UCSD-AML1 (cell line): ENCODE data around the gene TDP2.
"Not testable (repeated sequence)": the region's sequence is repeated elsewhere in the genome, so short reads cannot be mapped to it uniquely, and the experiment has no call there.

Source experiments
- DNase-seq: peaks from one replicate; lab custom pipeline; 2025; ENCODE audit not compliant: unreplicated experiment; lab: John Stamatoyannopoulos, UW

TDP2 gene

DNA sequence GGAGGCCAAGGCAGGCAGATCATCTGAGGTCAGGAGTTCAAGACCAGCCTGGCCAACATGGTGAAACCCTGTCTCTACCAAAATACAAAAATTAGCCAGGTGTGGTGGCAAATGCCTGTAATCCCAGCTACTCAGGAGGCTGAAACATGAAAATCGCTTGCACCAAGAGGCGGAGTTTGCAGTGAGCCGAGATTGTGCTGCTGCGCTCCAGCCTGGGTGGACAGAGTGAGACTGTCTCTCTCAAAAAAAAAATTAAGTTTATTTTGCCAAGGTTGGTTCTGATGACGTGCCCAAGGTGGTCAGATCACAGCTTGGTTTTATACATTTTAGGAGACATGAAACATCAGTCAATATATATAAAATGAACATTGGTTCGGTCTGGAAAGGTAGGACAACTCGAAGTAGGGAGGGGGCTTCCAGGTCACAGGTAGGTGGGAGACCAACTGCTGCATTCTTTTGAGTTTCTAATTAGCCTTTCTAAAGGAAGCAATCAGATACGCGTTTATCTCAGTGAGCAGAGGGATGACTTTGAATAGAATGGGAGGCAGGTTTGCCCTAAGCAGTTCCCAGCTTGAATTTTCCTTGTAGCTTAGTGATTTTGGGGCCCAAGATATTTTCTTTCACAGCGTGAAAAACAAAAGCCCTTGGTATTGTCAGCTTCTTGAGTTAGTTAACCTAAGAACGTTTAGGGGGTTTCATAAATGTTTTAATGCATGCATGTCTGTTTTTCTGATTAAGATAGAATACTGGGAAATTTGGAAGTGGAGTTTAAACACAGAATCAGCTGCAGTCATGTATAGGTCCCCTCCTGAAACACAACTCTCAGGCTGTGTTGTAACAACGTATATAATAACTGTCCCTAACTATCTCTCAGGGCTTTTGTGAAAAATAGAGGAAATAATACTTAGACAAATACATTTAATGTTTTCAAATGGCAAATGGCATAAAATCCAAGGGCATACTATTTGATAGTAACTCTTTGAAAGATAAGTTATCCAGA lies 16.9 kb upstream of the TDP2 start:
- no peak for DNase-seq

DNA sequence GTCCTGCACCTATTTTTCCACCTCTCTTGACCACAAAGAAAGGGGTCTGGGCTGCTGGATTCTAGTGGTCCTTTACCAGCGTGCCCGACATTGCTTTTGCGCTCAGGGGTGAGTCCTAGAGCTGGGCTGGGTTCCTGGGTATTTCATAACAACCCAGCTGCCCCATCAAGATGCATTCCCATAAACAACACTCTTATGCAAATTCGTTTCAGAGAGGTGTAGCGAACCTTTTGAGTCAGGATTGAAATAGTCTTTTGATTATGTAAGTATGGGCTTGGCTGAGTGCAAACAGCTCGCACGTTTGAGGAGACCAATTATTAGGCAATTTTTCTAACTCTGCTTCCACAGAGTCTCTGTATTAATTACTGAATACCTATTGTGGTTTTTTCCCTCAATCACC lies 13.9 kb upstream of the TDP2 start:
- DNase-seq, result no peak

DNA sequence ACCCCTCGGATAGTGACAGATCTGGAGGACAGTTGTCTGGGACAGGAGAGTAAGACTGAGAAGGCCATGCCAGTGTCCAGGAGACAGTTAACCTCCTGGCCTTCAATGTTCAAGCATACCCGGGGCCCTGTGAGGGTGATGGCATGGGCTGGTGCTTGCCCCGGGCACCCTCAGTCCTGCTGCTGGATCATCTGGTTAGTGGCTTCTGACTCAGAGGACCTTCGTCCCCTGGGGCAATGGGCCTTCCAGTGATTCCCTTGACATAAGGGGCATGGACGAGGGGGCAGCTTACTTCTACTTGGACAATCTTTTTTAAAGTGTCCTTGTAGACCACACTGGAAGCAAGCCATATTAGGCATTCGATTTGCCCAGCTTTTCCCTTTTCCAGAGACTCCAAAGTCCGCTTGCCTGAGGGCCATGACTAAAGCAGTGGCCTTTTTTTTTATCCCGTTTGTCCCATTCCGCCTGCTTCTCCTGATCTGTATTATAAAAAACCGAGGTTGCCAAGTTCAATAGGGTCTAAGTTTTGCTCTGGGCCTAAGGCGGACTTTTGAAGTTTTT lies 12.2 kb upstream of the TDP2 start:
- DNase-seq, result not testable (repeated sequence)

DNA sequence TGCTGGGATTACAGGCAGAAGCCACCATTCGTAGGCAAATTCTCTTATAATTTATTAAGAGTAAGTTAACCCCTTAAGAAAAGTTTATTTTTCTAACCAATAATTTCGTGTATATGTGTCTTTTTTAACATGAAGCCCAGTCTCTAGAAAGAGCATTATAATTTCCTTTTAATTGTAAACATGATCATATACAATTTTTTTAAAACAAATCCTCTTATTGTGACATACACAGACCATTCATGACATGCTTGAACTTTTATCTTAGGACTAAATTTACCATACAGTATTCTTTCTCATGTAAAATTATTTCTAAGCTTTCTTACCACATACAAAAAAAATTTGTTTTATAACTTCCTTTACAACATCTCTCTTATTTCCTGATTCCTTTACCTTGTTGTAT lies 6.9 kb upstream of the TDP2 start:
- no peak for DNase-seq

DNA sequence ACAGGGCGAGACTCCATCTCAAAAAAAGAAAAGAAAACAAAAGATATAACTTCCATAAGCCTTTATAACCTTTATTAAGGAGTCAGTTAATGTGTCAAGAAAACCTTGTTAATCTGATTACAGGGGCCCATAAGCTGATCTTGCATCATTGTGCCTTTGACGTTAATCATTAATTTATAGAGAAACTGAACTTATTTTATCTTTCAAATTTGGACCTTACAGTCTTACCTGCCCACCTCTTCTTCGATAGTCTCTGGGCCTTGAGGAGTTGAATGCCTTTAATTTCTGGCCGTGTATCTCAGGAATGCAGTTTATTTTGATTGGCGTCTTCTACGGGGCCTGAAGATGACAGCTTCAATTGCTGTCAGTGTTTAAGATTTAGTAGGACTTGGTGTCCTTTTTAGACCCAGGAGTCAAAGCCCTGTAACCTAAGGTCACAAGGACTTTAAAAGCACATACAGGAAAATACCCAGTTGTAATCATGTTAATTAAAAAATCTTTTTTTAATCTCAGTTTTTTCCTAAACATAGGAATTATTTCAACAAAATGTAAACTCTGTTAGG lies 6.0 kb upstream of the TDP2 start:
- DNase-seq, result no peak

DNA sequence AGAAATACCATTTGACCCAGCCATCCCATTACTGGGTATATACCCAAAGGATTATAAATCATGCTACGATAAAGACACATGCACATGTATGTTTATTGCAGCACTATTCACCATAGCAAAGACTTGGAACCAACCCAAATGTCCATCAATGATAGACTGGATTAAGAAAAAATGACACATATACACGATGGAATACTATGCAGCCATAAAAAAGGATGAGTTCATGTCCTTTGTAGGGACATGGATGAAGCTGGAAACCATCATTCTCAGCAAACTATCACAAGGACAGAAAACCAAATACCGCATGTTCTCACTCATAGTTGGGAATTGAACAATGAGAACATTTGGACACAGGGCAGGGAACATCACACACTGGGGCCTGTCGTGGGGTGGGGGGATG lies 4.4 kb upstream of the TDP2 start:
- not testable (repeated sequence) for DNase-seq

DNA sequence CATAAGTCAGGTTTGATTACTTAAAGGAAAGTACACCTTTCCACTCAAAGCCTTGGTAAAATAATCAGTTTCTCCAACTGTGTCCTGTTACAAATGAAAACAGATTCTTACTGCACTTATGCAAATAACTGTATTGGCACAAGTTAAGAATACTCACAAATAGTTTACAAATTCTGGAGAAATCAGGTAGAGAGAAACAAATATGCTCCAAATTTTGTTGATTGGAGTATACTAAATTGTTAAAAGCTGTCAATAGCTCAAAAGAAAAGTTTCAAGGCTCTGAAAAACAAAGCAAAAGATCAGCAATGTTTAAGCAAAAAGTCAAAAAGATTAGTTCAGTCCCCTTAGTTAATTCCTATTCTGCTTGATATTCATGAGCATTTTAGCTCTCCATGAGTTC lies 3.8 kb upstream of the TDP2 start:
- not testable (repeated sequence) for DNase-seq

DNA sequence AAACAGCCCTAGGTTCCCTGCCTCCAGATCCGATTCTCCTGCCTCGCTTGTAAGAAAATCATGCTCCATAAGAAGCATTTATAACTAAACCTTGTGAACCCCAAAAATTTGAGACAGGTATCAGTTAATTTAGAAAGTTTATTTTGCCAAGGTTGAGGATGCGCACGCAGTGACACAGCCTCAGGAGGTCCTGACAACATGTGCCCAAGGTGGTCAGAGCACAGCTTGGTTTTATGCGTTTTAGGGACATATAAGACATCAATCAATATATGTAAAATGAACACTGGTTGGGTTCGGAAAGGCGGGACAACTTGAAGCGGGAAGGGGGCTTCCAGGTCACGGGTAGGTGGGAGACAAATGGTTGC lies 2.3 kb upstream of the TDP2 start:
- DNase-seq, result no peak

DNA sequence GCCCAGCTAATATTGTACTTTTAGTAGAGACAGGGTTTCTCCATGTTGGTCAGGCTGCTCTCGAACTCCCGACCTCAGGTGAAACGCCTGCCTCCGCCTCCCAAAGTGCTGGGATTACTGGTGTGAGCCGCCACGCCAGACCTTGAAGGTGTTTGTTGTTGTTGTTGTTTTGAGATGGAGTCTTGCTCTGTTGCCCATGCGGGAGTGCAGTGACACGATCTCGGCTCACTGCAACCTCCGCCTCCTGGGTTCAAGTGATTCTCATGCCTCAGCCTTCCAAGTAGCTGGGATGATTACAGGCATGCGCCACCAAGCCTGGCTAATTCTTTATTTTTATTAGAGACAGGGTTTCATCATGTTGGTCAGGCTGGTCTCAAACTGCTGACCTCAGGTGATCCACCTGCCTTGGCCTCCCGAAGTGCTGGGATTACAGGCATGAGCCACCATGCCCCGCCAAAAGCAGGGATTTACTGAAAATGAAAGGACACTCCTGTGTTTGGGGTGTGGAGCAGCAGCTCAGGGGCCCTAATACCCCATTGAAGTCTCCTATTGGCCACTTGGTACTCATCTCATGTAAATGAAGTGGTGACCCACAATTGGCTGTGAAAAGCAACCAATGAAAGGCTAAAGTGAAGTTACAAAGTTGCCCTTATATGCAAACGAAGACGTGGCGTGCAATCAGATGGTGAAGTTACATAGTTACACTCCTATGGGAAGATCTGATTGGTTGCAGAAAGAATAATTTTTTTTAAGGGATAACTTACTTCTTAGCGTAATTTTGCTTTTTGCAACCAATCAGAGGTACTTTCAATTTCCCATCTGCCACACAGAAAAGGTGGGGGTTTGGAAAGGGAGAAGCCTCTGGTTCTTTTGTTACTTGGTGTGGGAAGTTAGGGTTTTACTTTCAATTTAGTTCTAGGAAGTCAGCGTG lies 1.6 kb upstream of the TDP2 start:
- DNase-seq, result not testable (repeated sequence)

DNA sequence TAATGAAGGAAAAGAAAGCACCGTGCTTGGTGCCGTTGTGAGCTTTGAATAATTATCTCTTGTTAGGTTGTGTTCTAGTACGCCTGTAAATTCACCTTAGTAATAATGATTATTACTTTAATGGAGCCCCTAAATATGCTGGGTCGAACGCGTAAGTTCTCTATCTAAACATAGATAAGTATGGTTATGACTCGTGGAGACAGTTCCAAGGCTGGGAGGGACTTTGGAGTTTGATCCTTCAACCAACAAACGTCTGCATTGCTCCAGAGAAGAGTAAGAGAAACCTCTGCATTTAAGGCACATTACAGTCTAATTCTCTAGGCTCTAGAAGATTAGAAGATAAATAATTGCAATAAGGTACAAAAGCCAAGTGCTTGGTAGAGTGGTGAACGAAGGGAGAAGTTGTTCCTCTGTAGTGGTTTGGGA lies 692 bp upstream of the TDP2 start:
- DNase-seq, result no peak

DNA sequence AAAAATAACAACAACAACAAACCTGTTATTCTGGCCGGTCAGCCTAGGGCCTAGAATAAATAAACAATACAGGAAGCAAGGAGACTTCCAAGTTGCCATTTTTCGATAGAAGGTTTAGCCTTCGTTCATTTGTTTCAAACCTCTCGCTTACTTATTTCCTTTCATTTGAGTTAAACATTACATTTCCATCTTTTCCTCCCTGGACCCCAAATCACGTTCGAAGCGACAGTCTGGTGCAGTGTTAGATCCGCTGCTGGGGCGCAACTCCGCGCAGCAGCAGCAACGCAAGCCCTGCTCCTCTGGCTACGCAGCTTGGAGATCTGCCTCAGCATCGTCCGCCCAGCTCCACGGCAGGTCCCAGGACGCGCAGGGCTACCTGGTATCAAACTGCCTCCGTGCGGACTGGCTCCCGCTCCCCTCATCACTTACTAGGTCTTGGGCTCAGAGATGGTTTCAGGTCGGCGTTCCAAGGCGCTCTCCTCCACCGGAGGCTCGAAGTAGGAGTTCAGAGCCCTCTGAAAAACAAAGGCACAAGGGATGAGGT lies 530 bp downstream of the TDP2 start:
- DNase-seq, result no peak

DNA sequence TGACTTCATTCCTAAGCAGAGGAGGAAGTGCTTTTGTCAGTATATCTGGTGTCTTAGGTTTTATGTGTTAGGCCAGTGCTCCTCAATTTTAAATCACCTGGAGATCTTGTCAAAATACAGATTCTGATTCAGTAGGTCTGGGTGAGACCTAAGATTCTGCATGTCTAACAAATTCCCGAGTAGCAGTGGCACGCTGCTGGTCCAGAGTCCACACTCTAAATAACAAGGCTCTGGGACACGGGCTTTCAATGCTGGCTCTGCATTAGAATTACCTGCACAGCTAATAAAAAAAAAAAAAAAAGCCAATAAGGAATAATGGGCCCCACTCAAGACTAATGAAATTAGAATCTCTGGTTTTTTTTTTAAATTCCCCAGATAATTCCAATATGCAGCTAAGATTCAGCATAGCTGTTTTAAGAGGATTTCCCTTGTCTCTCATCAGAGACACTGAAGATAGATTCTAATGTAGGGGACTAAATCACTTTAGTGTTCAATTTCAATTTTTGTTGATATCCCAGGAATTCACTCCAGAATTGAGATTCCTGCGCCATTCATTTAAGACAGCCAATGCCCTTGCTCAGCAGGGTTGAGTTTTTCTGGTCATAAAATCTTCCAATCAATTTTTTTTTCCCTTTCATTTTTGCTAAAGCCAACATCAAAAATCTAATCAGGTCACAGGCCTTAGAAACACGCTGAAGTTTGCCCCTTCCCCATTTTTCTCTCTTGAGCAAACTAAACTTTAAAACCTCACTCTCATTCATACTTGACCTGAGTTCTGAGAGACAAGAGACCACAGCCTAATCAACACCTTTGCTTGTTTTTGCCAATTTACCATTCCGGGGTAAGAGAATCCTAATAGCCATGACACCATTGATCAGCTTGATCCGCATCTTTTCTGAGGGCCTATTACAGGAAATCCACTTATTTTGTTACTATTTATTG lies 2.4 kb downstream of the TDP2 start:
- no peak for DNase-seq

DNA sequence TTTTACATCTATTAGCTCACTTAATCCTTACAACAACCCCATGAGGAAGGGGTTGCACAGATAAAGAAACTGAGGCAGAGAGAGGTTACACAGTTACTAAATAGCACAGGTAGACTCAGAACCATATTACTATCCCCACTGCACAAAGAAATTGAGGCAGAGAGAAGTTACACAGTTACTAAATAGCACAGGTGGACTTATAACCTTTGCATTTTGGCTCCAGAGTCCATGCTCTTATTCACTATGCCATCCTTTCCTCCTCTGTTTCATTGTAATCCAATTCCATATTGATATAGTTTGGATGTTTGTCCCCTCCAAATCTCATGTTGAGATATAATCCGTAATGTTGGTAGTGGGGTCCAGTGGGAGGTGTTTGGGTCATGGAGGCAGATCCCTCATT lies 3.5 kb downstream of the TDP2 start:
- DNase-seq, result no peak

DNA sequence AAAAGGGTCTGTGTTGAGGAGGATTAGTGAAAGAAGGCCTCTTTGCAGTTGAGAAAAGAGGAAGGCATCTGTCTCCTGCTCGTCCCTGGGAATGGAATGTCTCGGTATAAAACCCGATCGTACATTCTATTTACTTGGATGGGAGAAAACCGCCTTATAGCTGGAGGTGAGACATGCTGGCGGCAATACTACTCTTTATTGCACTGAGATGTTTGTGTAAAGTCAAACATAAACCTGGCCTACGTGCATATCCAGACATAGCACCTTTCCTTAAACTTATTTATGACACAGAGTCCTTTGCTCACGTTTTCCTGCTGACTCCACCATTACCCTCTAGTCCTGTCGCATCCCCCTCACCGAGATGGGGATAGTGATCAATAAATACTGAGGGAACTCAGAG lies 4.5 kb downstream of the TDP2 start:
- no peak for DNase-seq

DNA sequence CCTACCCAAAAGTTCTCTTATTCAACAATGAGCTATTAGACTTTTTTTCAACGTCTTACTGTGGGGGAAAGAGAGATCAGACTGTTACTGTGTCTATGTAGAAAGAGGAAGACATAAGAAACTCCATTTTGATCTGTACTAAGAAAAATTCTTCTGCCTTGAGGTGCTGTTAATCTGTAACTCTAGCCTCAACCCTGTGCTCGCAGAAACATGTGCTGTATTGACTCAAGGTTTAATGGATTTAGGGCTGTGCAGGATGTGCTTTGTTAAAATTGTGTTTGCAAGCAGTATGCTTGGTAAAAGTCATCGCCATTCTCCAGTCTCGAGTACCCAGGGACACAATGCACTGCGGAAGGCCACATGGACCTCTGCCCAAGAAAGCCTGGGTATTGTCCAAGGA lies 4.9 kb downstream of the TDP2 start:
- DNase-seq, result not testable (repeated sequence)

DNA sequence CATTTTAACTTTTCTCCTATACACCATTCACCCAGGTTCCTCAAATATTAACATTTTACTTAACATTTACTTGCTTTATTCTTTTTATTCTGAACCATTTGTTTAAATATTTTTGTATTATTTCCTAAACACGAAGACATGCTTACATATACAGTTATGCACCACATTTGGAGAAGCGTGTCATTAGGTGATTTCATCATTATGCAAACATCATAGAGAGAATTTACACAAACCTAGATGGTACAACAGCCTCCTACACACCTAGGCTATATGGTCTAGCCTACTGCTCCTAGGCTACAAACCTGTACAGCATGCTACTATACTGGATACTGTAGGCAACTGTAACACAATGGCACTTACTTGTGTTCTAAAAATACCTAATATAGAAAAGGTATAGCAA lies 6.6 kb downstream of the TDP2 start:
- DNase-seq, result no peak

DNA sequence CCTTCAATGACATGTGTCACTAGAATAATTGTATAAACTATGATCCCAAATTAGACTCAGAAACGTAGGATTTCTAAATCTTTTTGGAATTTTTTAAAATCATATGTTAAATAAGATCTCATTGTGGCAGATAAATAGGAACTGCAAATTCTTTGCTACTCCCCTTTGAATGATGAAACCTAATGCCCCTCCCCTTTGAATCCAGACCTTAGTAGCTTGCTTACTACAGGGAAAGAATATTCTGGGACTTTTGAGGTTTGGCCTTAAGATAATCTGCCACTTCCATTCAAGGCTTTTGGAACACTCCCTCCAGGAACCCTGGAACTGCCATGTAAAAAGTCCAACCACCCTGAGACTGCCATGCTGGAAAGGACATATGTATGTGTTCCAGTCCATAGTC lies 7.1 kb downstream of the TDP2 start:
- DNase-seq, result no peak

DNA sequence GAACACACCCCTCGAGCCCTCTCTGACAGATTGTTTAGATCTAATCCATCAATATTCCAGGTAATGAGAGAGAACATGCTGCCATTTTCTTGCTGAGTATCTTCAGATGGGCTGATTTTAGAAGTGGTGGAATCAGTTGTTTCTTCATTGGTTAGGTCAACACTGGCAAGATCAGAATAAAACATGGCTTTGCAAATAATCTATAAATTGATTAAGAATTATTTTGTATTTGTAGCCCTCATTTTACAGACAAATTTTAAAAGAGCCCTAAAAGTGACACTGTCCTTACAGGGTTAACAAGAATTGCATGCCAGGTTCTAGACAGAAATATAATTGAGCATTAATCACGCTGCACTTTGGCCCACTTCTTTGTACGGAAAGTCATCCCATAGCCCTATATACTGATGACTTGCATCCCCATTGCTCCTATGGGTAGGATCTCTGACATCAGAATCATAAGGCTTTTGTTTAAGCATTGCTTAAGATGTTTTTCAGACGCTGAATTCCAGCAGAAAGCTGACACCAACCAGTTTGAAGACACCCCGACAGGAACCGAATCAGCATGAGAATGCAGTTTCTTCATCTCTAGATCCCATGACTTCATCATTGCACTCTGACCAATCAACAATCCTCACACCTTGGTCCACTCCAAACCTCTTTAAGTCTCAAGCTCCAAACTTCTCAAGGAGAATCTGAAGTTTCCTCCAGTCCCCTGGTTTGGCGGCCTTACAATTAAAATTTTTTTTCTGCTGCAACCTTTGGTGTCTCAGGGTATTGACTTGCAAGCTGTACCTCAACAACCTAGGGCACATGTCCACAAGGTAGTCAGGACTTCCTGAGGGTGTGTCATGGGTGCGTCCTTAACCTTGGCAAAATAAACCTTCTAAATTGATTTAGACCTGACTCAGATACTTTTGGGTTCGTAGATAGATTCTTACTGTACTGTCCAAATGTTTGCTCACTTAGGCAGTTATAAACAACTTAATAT lies 7.8 kb downstream of the TDP2 start:
- no peak for DNase-seq

DNA sequence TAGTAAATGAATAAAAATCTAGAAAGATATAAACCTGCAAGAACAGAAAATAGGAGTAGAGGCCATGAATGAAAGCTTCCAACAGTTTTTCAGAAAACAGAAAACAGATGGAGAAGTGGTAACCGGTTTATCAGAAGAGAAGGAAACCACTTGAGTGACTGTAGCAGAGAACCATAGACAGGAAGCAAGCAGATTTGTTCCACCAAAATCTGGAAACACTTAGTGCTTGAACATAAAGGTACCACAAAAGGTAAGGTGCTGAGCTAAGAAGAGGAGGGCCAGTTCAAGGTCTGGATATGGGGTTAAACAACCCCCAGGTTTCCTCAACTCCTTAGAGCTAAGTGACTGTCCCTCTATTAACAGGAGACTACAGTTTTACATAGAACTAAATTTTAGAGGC lies 11.5 kb downstream of the TDP2 start:
- DNase-seq, result no peak
